SW480 (cell line): ENCODE measurements around the gene WDR31.
A peak's percentile ranks its signal among the peaks of the same experiment; 100 is the strongest.

ENCODE experiments used
- DNase-seq: peaks from one replicate; pipeline ENCODE4 v3.0.0-alpha.2; 2016; ENCODE audit warnings: low spot score

WDR31 gene

DNA sequence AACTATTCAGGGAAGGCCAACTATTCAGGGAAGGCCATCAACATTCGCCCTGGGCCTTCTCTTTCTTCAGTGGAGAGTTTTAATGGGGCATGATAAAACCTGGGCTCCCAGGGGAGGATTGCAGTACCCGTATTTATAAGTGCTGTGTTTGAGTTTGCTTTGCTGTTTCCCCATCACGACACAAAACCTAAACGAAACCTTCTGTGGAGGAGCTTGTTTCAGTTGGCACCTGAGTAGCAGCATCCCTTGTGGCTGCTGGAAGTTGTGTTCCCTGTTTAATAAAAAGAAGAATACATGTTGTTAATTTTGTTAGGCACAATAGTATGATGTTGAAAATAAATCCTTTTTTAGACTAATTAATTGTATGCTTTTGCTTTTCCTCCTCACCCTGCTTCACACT, 8.3 kb downstream of the WDR31 start:
- no peak for DNase-seq

DNA sequence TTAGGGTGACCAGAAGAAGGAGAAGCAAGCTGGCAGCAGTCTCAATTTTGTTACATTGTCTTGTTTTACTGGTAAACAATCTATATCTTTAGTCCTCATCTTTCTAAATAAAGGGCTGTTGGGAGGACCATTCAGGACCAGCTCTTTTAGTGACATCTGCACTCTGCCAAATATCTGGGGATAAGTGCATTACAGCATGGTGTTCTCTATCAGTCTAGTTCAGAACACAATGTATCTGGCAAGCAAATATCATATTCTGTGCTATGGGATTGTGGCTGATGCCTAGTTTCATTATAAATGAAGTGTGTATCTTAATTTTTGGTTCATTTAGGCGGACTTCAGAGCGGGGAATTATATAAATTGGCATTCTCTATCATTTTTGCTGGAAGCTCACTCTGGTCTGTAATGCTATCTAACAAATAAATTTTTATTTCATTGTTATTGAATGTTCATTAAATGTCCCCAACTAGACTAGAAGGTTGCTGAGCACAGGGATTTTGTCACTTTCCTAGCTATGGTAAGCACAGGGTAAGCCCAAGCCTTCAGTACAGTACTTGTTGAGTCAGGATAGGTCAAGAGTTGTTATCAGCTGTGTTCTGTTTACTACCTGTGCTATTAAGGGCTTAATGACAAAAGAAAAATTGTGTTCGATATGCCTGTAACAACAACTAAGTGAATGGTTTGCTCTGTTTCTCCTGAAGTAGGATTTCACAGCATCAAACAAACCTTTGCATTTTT, 11.9 kb downstream of the WDR31 start:
- no peak for DNase-seq

DNA sequence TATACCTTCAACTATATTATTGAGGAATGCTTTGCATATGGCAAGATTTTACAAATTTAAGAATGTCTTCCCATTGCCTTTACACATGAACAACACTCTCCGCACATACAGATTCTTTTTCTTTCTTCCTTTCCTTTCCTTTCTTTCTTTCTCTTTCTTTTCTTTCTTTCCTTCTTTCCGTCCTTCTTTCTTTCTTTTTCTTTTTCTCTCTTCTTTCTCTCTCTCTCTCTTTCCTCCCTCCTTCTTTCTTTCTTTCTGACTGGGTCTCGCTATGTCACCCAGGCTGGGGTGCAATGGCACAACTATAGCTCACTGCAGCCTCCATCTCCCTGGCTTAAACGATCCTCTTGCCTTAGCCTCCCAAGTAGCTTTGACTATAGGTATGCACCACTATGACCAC, 13.8 kb downstream of the WDR31 start:
- DNase-seq, result no peak

DNA sequence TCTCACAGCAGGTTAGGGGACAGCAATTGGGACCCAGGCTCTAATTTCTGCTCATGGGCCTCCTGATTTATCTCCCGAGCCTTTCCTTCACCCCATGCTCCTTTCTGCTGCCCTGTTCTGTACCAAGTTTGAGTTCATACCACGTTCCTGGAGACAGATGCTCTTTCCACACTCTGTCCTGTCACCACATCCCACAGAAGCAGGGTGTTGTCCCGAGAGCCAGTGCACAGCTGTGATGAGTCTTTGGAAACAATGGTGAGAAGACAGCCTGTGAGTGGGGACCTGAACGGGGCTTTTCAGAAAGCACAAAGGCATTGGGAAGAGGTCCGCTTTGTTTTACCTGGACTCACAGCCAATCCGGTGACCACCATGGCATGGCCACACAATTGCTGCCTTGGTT, 17.4 kb downstream of the WDR31 start:
- no peak for DNase-seq

DNA sequence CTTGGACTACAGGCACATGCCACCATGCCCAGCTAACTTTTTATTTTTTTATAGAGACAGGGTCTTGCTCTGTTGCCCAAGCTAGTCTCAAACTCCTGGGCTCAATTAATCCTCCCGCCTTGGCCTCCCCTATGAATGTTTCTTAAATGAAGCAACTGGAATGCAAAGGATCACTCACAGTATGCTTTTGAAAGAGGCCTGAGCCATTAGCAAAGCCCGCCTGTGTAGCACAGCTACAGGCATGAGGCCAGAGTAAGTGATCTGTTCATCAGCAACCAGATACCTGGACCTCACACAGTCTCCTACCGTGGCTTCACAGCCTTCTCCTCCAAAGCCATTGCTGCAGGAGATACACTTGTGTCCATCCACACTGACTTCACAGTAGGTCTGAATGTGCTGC, 20.0 kb downstream of the WDR31 start:
- no peak for DNase-seq

DNA sequence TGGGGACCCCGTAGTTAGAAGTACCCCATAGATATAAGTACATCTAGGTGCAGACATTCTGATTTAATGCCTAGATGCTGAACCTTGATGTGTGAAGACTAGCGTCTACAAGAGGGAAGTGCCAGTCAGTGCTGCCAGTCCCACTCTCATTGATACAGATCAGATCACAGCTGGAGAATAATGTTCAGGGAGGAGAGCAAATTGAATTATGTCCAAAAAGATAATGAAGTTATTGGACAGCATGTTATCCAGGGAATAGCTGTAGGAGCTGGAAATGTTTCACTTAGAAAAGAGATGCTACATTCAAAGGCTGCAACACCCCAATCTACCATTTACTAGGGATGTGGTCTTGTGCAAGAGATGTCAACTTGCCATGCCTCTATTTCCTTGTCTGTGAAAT, 21.0 kb downstream of the WDR31 start:
- no peak for DNase-seq

DNA sequence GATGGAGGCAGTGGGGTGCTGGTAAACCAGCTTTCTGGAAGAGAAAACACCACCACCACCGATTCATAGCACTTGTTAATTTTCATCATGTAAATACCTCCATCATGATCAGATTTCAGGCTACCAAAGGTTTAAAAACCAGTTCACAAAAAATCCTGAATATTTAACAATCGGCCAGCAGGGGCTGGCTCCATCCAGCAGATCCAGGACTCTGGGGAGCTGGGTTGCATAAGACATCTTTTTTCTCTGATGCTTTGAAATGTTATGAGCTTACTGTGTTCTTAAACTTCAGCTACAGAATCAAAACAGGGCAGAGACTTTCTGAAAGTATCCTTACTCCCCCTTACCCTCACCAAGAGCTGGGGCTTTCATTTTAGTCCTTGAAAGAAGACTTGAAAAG, 22.3 kb downstream of the WDR31 start:
- no peak for DNase-seq

DNA sequence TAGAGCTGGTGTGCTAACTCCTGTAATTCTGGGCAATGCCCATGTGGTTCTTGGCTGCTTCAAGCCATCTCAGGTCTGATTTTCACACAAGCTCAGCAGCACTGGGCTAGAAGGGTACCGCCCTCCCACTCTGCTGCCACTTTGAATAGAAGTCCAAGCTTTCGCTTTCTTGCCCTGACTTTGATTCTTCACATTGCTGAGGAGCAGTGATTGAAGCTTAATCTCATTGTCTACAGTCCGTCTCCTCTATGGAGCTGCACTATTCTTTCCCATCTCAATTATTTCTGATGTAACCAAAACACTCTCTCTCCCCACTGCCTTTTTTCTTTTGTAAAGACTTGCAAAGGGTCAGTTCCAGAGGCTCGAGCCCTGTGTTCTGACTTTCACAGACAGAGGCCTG, 24.0 kb downstream of the WDR31 start:
- no peak for DNase-seq

DNA sequence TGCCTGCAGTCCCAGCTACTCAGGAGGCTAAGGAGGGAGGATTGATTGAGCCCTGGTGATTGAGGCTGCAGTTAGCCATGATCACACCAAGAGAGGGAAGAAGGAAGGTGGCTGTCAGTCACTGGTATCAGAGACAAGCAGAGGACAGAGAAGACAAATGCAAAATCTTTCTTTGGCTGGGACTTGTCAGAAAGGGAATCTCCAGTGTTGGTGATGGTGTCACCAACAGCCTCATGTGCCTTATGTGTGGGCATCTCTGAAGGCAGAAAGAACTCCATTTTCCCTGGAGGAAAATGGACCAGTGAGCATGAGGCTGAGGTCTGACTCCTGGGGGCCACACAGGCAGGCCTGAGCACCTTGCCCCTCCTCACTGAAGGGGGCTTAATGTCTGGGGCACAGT, 24.8 kb downstream of the WDR31 start:
- DNase-seq, result no peak

DNA sequence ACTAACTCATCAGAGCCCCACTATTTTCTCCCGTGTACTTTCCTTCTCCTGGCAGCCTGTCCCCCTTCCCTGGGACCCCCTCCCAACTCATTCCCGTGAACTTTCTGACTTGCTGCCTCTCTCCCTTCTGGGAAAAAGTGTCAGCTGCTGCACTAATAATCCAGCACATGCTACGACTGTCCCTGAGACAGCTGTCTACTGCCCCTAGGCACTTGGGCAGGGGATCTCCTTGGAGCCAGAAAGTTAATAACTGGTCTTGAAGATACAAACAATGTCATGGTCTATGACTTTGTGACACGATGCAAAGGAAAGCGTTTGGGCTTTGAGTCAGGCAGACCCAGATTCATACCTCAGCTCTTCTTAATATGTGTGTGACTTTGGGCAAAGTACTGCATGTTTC, 26.8 kb downstream of the WDR31 start:
- no peak for DNase-seq

DNA sequence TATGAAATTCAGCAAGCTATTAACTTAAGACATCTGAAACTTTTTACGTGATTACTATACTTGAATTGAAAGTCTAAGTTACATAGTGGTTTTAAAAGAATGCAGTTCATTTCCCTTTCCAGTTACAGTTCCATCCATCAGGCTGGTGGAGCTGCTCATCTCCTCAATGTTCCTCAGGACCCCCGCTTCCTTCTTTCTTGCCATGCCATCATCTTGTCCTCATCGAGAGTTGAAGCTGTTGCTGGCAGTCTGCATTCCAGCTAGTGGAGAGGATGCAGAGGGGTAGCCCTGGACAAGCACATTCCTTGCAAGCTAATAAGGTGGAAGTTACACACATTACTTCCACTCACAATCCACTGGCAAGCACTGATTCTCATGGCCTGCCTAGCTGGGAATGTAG, 28.1 kb downstream of the WDR31 start:
- DNase-seq, result no peak

DNA sequence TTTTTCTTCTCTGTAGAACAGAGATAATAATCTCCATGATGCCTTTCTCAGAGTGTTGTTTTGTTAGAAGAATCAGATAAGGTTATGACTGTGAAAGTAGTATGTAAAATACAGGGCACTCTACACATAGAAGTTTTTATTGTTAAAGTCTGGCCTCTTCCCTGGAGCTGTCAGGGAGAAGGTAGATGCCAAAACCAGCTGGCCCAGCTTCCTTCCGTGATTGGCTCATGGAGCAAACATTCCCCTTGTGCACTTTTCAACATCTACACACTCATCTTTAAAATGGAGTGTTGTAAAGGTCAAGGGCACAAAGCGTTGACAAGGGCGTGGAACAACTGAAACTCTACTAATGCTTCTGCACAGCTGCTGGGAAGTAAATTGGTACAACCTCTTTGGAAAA, 29.5 kb downstream of the WDR31 start:
- no peak for DNase-seq

DNA sequence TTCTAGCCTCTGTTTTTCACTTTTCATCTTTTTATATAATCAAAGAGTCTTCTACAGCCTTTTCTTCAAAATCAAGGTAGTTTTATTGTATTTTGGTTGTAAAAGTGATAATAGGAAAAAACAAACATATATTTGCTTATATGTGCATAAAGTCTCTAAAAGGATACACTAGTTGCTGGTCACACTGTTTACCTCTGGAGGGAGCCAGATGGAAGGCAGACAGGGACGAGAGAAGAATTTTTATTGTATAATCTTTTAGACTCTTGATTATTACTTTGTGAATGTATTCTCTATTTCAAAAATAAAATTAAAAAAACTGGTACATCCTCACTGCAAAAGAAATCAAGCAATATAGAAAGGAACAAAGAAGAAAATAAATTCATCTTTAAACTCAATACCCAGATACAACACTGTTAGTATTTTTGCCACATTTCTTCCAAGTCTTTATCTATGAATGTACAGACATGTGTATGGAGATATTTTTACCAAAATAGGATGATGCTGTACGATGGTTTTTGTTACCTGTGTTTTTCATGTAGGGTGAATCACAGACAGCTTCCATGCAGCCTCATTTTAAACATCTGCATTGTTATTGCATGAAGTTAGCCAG, 30.8 kb downstream of the WDR31 start:
- DNase-seq, result peak; percentile 50

DNA sequence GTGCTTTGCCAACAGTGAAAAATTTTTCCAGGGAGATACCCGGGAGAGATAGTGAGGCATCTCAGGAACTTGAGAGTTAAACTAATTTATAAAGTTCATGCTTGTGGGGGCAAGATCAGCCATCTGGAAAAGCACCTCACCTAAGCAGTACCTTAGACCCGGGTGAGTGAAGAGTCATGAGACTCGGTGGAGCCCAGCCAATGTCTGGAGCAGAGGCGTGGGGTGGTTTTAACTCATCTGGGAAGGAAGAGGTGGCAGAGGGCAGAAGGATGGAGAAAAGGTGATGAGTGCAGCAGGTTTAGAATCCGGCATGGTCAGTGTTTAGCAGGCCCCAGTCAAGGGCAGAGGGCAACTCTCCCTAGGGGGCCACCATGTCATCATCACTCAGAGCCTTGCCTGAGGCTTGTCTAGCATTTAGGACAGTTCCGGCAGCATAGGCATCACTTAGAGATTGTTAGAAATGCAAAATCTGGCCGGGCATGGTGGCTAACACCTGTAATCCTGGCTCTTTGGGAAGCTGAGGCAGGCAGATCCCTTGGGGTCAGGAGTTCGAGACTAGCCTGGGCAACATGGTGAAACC, 32.6 kb downstream of the WDR31 start:
- DNase-seq, result no peak

DNA sequence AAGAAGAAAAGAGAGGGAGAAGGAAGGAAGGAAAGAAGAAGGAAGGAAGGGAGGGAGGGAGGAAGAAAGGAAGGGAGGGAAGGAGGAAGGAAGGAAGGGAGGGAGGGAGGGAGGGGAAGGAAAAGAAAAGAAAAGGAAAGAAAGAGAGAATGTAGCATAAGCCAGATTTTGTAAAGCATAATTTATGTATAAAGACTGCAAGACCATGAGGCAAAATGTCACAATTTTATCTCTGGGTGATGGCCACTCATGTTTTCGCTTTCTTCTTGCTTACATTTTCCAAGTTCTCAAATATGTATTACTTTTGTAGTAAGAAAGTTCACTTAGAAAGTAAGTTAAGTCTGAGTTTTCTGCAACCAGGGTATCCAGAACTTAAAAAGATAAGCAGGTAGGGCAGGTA, 33.5 kb downstream of the WDR31 start:
- no peak for DNase-seq

DNA sequence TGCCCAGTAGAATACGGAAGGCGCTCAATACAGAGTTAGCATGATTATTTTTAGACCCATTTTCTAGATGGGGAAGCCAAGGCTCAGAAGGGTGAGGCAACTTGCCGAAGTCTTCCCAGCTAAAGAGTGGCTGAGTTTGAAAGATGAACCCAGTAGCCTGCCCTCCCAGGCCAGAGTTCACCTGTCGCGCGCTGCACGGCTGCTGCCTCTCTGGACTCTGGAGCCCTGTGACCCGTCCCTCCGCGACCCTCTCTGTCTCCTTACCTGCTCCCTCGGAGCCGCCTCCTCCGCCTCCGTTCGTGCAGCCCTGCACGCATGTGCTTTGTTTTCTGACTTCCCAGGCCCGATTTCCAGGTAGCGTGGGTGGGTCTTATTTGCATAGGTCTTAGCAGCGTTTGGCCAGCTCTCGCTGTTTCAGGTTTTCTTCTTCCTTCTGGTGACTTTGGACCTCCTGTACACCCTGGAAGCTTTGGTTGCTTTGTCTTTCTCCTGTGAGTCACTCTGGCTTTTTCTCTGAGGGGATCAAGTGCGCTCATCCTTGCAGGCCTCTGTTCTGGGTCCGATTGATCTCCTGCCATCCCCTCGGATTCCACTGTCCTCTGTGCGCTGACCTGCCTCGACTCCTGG, 37.2 kb downstream of the WDR31 start, which contains the start of gene RNF183:
RNF183 (minus strand) TSS at position 585 of the 627 bp plus-strand sequence. CDS start 5,192 bp downstream, outside the sequence.
- no peak for DNase-seq

DNA sequence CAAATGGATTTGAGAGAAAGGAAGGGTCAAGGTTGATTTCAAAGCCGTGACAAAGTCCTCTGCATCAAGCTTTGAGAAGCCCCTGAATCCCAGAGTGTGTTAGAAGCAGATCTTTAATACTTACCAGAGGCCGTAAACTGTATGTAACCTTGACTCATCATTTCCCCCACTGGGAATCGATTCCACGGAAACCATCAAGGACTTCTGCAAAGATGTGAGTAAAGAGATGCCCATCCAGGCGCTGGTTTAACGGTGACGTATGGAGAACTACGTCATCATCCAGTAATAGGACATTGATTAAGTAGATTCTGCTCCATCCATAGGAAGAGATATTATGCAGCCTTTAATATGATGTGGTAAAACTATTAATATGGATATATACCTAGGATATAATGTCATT, 38.5 kb downstream of the WDR31 start:
- no peak for DNase-seq

DNA sequence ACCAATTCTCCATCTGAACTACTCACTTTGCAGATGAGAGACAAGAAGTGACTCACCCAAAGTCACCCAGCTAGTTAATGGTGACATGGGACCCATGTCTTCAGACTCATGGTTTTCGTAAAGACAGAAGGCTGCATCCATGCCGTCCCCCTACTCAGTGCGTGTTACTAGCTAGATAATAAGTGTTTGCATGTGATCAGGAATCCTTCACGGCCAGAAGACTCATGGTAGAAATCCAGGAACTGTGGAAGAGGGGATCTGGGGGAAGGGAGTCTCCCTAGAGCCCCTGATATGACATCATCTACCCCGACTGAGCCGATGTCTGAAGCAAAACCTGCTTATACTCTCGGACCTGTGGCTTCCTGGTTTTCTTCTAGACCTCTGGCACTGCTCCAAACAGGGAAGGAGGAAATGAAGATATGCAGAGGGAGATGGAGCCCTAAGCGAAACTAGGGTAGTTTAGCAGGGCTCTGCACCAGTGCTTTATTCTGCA, 40.2 kb downstream of the WDR31 start:
- DNase-seq, result no peak

DNA sequence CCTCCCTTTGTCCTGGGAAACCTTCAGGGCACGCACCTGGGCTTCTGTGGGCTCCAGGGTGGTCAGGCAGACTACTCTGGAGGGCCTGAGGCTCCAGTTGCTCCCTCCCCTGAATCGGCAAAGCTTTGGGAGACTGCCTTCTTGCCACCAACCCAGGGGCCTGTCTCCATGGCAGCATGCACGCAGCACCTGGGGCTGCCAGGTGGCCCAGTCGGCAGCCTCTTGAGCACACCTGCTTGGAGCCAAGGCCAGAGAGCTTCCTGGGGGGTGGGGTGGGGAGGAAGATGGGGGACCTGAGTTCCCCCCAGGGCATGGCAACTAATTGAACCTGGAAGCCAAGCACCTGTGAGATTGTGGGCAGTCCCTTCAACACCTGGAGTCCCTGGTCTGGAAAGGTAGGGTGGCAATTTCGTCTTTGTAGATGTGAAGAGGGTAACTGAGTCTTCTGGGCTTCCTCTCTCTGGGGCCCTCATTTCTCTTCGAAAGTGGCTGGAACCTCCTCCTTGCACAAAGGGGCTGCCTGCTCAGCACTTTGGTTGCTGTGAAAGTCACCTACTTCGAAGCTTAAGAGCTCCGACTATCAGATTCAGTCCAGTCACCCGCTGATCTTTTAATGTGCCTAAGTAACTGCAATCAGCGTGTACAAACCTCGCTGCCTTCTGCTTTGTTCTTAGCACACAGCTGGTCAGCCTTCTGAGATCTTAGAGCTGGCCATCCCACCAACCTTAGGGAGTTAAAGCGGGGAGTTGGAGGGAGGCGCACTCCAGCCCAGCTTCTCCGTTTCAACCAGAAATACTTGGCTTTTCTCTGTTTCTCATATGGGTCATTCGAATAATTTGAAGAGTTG, 40.9 kb downstream of the WDR31 start:
- DNase-seq, result no peak

DNA sequence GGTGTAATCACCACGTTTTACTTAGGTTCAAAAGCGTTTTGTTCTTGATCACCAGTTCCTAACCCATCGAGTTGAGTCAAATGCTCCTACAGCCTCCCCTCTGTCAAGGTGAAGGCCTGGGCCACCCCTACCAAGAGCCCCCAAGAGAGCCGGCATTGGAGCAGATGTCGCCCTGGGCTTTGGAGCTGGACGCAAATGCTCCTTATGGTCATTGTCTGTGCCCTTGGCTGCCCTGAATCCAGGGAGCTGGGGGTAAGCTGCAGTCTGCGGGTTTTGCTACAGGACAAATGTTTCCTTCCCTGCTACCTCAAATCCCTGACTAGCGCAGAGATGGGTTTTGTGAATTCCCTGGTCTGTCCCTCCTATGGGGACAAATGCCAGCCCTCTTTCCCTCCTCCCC, 41.8 kb downstream of the WDR31 start:
- DNase-seq, result no peak

DNA sequence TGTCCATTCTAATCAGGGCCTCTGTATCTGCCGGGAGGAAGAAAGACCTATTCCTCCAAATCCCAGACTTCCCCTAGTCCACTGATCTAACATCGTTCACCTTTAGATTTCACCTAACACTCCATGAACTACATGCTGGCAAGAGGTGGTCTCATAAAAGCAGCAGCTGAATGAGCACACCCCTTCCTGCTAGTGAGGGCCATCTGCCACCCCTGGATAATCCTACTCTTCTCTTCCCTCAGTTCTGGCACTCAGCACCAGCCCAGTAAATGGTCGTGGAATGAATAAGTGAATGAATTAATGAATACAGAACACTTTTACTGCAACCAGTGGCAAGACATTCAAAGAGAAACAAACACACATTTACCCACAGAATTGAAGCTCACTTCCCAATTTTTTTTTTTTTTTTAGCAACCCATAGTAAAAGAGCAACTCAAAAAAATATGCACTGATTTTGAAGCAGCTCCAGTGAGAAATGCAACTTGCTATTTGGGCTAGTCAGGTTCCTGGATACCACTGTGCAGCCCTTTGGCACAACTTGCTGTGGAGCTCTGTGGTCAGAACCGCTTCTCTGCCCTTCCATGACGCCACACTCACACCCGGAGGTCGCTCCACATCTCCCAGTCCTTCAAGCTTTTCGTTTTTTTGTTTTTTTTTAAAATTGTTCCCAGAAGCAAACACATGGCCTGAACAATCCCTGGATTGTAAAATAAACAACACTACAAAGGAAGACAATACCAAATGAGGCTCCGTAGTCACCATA, 43.1 kb downstream of the WDR31 start:
- no peak for DNase-seq
